ENCODE results near the gene RHBDF2.

The RHBDF2 gene

GRCh38 chr17:76500747-76501017 lies 541 bp downstream of the RHBDF2 start:
- DNase-seq (ENCODE audit: low read depth), result no peak

DNA sequence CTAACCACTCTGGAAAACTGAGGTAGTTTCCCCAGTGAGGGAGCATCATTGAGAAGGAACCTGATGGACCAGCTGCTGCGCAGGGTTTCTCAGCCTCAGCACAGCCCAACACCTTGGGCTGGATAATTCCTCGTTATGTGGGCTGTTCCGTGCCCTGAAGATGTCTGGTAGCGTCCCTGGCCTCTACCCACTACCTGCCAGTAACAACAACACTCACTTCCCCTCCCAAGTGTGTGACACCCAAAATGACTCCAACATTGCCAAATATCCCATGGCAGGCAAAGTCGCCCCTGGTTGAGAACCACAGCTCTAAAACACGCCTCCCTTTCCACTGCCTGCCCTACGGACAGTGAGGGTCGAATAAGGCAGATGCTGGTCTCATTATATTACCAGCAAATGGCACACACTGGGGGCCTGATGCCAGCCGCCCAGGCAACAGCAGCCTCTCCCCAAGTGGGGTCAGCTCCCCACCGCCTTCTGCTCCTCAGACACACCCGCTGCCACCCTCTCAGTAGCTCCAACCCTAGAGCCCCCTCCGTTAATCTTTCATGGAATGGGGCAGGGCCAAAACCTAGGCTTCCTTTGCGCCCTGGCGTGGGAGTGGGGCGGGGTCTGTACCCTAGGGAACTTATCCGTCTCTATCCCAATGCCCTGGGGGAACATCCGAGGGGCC lies 1.0 kb downstream of the RHBDF2 start:
- no peak for DNase-seq (ENCODE audit: low read depth)

DNA sequence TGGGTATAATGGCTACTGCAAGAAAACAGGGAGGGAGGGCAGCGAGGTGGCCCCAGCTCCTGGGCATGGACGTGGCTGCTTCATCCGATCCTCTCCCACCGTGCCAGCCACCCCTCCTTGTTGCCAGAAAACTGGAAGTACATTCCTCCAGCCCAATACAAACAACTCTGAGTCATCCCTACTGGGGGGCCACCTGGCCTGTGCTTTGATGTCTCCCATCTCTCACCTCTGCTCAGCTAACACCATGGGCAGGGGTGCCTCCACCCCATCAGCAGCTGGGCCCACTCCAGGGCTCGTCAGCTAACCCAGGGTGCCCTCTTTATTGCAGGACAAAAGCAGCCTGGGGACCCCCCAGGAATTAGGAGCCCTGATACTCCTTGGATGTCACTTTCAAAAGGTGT lies 2.0 kb downstream of the RHBDF2 start:
- no peak for DNase-seq (ENCODE audit: low read depth)

GRCh38 chr17:76498876-76499251 lies 2.4 kb downstream of the RHBDF2 start:
- no peak for DNase-seq (ENCODE audit: low read depth)

DNA sequence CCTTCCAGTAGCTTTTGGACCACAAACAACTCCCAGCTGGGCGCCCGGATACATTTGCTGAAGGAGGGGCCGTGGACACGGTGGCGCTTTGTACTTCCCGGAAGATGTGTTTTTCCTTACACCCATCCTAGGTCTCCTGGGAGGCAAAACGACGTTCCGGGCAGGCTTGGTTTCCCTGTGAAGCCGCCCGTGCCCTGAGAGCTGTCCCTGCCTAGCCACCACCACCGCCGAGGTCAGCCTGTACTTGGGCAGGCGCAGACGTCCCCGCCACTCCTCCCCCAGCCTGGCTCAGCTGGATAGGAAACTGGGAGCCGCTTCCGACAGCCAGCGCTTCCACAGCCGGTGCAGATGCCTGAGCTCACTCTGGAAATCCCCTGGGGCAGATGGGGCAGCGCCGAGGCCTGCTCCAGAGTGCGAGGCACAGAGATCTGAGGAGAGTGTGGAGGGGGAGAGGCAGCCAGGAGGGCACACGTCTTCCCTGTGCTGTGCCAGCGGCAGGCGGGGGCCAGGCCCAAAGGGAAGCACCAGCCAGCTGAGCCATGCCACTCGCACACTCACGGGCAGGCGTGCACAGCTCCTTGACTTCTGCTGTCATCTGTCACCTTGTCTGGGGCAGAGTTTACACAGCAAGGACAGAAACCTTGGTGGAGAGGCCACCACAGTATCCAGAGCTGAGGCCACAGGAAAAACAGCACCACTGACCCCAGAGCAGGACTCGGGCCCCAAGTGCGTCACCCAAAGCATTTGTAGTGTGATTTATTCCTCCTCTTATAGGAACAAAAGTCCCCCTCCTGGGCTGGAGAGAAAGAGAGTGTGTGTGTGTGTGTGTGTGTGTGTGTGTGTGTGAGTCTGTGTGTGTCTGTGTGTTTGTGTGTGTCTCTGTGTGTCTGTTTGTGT lies 3.0 kb downstream of the RHBDF2 start:
- DNase-seq (ENCODE audit: low read depth), result no peak

- no peak for DNase-seq (ENCODE audit: low read depth)
Measured at GRCh38 chr17:76497699-76497978, 3.6 kb downstream of the RHBDF2 start.

DNA sequence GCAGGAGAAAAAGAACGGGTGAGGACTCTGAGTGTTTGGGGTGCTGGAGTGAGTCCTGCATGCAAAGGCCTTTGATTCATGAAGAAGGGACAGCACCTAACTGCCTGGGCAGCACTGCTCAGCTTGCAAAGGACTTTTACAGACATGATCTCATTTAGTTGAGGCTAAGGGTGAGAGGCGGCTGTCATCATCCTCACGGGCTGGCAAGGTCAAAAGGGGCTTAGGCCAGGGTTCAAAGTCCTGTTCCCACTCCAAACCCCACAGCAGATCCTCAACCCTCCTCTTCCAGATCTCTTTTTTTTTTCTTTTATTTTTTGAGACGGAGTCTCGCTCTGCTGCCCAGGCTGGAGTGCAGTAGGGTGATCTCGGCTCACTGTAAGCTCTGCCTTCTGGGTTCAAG lies 4.8 kb downstream of the RHBDF2 start:
- no peak for DNase-seq (ENCODE audit: low read depth)

- DNase-seq (ENCODE audit: low read depth), result no peak
Measured at GRCh38 chr17:76495663-76496400, 5.4 kb downstream of the RHBDF2 start.

DNA sequence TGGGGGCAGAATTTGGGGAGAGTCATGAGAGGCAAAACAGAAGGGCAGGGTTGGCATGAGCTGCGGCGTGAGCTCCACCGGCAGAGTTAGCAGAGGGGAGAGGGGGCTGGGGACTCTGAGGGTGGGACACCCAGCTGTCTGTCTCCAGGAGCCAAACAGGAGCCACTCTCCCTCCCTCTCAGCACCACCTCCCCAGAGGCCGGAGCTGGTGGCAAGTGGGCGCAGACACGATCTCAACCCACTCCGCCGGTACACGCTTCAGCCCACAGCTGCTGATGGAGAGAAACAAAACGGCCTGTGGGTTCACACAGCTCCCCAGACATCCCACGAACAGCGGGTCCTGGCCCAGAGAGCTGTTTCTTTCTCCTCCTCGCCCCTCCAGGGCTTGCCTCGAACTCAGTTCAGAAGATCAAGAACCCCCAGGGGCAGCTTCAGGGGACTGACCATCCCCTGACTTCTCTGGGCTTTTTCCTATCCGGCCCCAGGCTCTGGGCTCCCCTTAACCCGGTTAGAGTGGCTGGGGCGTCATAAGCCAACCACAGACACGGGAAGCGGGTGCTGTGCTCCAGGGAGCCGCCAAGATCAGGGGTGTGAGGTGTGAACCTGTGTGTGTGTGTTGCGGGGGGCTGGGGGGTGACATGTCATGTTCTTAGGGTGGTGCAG lies 7.6 kb downstream of the RHBDF2 start:
- DNase-seq (ENCODE audit: low read depth), result no peak

DNA sequence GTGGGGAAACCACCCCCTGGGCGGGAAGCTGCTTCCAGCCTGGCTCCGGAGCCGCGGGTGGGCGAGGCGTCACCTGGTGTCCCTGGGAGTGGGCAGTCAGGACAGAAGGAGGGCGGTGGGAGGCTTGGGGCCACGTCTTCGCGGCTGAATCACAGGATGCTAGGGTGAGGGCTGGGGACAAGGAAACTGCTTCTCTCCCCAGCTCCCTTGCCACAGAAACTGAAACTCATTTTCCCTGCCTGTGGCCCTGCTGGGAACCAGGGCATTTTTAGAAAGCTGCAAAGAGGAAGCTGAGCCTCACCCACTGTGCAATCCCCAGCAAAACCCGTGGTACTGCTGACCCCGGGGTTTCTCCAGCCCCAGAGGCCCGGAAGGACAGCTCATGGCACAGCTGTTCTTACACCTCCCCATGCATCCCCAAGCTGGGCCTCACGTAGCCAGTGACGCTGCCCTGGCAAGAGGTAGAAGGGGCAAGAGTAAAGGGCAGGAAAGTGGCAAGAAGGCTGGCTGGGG lies 8.2 kb downstream of the RHBDF2 start:
- DNase-seq (ENCODE audit: low read depth), result no peak

DNA sequence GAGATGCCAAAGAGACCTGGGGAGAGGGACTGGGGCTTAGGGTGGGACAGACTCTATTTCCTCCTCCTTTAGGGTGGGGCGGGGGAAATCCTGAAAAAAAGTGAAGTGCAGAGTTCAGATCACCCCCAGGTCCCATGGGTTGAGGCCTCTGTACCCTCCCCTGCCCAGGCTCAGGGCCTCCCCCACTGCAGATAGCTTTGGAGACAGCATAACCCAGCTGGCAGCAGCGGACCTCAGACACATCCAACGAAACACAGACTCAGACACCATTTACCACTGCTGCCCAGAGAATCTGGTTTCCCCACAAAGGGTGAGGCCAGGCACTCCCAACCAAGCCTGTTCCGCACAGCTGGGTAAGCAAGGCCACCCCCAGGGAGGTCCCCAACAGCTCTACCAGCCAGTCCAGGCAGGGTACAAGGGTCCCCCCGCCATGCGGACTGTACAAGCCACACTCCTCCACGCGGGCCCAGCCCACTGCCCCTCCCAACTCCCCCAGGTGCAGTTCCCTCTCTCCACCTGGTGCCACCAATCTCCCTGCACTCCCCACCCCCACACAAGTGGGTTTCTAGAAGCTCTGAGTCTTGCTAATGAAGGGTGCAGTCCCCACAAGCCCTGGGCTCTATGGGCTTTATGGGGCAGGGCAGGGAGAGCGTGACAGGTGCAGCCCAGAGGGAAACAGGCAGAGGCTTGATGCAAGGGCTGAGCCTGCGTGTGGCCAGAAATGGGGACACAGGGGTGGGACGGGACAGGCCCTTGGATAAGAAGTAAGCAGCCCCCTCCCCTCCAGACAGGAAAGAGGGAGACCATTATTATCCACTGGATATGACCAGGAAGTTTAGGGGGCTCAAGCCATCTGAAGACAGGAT lies 8.9 kb downstream of the RHBDF2 start:
- DNase-seq (ENCODE audit: low read depth), result no peak

GRCh38 chr17:76491271-76492122 lies 9.7 kb downstream of the RHBDF2 start:
- no peak for DNase-seq (ENCODE audit: low read depth)

DNA sequence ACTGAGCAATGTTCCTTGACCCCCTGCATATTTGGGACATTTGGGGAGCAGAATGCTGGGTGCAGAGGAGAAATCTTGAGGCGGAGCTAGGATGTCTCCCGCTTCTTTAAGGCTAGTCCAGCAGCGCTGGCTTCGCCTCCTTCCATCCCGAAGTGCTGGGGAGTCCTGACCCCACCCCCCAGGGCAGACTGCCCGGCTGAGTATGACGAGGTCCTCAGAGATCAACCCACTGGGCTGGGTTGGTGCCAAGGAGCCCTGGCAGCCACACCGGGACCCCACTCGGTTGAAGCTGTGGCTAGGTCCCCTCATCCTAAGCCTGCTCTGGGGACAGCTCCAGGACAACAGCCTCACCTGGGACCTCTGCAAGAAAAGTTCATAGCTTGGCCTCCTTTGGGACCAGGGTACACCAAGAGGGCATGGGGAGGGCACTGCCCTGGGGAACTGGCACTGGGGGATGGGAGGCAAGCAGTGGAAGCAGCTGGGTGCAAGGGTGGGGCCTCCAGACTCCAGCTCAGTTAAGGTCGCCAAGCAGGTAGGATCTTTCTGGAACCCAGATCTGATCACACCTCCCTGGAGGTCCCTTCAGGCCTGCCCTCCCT lies 11.0 kb downstream of the RHBDF2 start:
- no peak for DNase-seq (ENCODE audit: low read depth)

GRCh38 chr17:76487451-76488192 lies 13.6 kb downstream of the RHBDF2 start:
- DNase-seq (ENCODE audit: low read depth), result no peak

DNA sequence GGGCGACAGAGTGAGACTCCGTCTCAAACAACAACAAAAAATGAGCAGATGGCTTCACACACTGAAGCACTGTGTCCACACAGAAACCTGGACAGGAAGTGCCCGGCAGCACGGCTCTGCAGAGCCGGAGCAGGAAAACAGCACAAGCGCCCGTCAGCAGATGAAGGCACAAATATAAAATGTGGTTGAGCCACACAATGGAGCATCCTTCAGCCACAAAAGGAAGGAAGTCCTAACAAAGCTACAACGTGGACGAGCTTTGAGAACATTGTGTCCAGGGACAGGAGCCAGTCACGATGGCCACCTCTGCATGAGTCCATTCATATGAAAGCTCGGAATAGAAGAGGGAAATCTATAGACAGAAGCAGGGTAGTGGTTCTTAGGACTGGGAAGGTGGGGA lies 15.7 kb downstream of the RHBDF2 start:
- no peak for DNase-seq (ENCODE audit: low read depth)

- no peak for DNase-seq (ENCODE audit: low read depth)
Measured at GRCh38 chr17:76484228-76484725, 16.9 kb downstream of the RHBDF2 start.

GRCh38 chr17:76481071-76481655 lies 20.1 kb downstream of the RHBDF2 start:
- DNase-seq (ENCODE audit: low read depth), result no peak

DNA sequence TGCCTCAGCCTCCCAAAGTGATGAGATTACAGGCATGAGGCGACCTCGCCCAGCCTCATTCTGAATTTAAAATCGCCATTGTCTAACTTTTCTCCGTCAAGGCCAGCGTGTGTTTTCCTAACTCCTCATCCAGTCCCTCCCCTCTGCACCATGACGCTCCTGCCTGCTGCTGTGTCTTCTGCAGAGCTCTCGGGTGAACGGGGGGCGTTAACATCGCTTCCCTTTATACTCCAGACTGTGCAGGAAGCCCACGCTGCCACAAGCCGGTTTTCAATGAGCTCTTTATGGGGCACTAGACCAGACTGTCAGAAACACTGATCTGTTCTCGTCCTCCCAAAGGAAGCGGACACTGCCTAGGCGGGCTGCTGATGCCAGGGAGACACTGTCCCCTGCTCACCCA lies 20.6 kb downstream of the RHBDF2 start:
- DNase-seq (ENCODE audit: low read depth), result no peak

DNA sequence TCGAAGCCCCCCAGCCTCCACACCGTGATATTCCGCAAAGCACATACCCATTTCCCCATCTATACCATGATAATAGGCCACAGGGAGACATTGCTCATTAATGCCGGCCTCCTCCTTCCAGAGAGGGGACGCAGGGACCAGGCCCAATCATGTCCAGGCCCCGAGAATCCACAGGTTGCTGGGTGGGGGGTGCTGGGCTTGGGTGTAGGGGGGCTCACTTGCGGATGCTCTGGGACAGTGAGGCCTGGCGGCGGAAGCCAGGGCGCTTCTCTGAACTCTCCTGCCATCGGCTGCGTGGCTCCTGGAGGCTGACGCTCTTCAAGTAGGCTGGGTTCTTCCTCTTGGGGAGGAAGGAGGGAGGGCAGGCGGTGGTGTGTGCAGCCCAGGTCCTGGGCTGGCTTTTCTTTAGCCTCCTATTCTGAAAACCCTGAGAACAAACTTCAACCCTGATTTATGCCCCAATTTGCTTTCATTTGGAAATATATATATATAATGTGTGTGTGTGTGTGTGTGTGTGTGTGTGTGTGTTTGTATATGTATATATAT lies 21.6 kb downstream of the RHBDF2 start:
- DNase-seq (ENCODE audit: low read depth), result no peak

Data from activated T-cell treated with anti-CD3 and anti-CD28 coated beads for 1 hour (primary cell).